HepG2 (cell line): Measurements from ENCODE around the gene GART. TPM values are rescaled to one million over a fixed set of nuclear protein-coding genes. Genes with fewer than 3 reads are reported as not detected.

Experiments used
- CENPX ChIP-seq: sonication (generic); formaldehyde crosslinking; IDR thresholded peaks from 2 replicates; pipeline ENCODE4 v1.9.0; 2021; ENCODE audit warnings: mild to moderate bottlenecking, missing genetic modification reagents, moderate library complexity
- FOXA3 ChIP-seq: IDR thresholded peaks from 2 replicates; pipeline ENCODE4 v1.6.1; 2016; ENCODE audit warnings: missing genetic modification reagents, missing compliant biosample characterization
- GABPB1 ChIP-seq: IDR thresholded peaks from 2 replicates; pipeline ENCODE4 v1.6.1; 2016; ENCODE audit warnings: mild to moderate bottlenecking, missing genetic modification reagents, moderate library complexity, missing compliant biosample characterization
- HES4 ChIP-seq: sonication (generic); formaldehyde crosslinking; IDR thresholded peaks from 2 replicates; pipeline ENCODE4 v1.9.0; 2021; ENCODE audit warnings: mild to moderate bottlenecking, missing genetic modification reagents, borderline replicate concordance
- KDM2A ChIP-seq: sonication (generic); formaldehyde crosslinking; IDR thresholded peaks from 2 replicates; pipeline ENCODE4 v1.4.0; 2020; ENCODE audit warnings: low read depth, missing genetic modification reagents, borderline replicate concordance
- PITX1 ChIP-seq: sonication (generic); formaldehyde crosslinking; IDR thresholded peaks from 2 replicates; pipeline ENCODE4 v1.5.1; 2020; ENCODE audit warnings: mild to moderate bottlenecking, missing genetic modification reagents
- RAD51 ChIP-seq: fragments of 450-650 bp; IDR thresholded peaks from 2 replicates; pipeline ENCODE4 v1.6.1; 2016; ENCODE audit warnings: borderline replicate concordance
- ZNF143 ChIP-seq: sonication (generic); formaldehyde crosslinking; IDR thresholded peaks from 2 replicates; pipeline ENCODE4 v1.4.0; 2020; ENCODE audit warnings: missing genetic modification reagents
- ZNF337 ChIP-seq: sonication (generic); formaldehyde crosslinking; IDR thresholded peaks from 2 replicates; pipeline ENCODE4 v1.5.1; 2020; ENCODE audit warnings: missing genetic modification reagents, low read depth, mild to moderate bottlenecking, borderline replicate concordance
- ZNF431 ChIP-seq: sonication (generic); formaldehyde crosslinking; IDR thresholded peaks from 2 replicates; pipeline ENCODE4 v1.9.0; 2022; ENCODE audit warnings: missing genetic modification reagents, low read depth, mild to moderate bottlenecking, borderline replicate concordance
- ZNF570 ChIP-seq: sonication (generic); formaldehyde crosslinking; IDR thresholded peaks from 2 replicates; pipeline ENCODE4 v1.4.0; 2020; ENCODE audit warnings: mild to moderate bottlenecking, missing genetic modification reagents, borderline replicate concordance
- ZNF629 ChIP-seq: sonication (generic); formaldehyde crosslinking; conservative IDR thresholded peaks from 2 replicates; pipeline ENCODE4 v1.5.0; 2020; ENCODE audit warnings: missing genetic modification reagents
- ZNF672 ChIP-seq: sonication (generic); formaldehyde crosslinking; IDR thresholded peaks from 2 replicates; pipeline ENCODE4 v1.8.1; 2022; ENCODE audit warnings: missing genetic modification reagents
- polyA plus RNA-seq, 8 experiments: library from polyadenylated mRNA; depleted of rRNA in 3 of 8; stranded (reverse) in 7 of 8; unstranded in 1 of 8; fragments of >200 nt; fragmentation: Illumina TruSeq in 4 of 8; extraction: Trizol in 4 of 8; gene quantifications; 2 replicates each; pipeline versions ENCODE4 v1.2.1 to v1.2.3, GENCODE V29; 2011 to 2016; ENCODE audit warnings: low read depth in 4 of 8, missing spikeins in 1 of 8, mixed read lengths in 1 of 8; ENCODE audit not compliant: insufficient read depth in 1 of 8
- total RNA-seq, 5 experiments: library from RNA; depleted of rRNA; stranded (reverse); fragments of >200 nt; fragmentation: Illumina TruSeq; extraction: Trizol; gene quantifications; 2 replicates each; pipeline ENCODE4 v1.2.3, GENCODE V29; 2016; ENCODE audit warnings: low read depth in 1 of 5
- TF ChIP-seq, protein P1 (sequence below): IDR thresholded peaks from 2 replicates; pipeline ENCODE4 v1.6.1; 2018; ENCODE audit warnings: missing genetic modification reagents
- TF ChIP-seq, protein P2 (sequence below): IDR thresholded peaks from 2 replicates; pipeline ENCODE4 v1.6.1; 2016; ENCODE audit warnings: missing compliant biosample characterization, missing genetic modification reagents, borderline replicate concordance
- TF ChIP-seq, protein P3 (sequence below): sonication (generic); formaldehyde crosslinking; IDR thresholded peaks from 2 replicates; pipeline ENCODE4 v1.5.0; 2020; ENCODE audit warnings: mild to moderate bottlenecking, missing genetic modification reagents
- TF ChIP-seq, protein P4 (sequence below): sonication (generic); formaldehyde crosslinking; IDR thresholded peaks from 2 replicates; pipeline ENCODE4 v1.4.0; 2020; ENCODE audit warnings: mild to moderate bottlenecking, missing genetic modification reagents, borderline replicate concordance
- TF ChIP-seq, protein P5 (sequence below), 2 experiments: IDR thresholded peaks; 2 replicates each; pipeline ENCODE4 v1.6.1; 2011 to 2012; ENCODE audit warnings: low read length in 2 of 2, borderline replicate concordance in 1 of 2, low read depth in 1 of 2, mild to moderate bottlenecking in 1 of 2, moderate library complexity in 1 of 2

GART gene
- total and polyA plus RNA-seq, 2 of the 13 experiments (the other 11 are each of a cell fraction or from before 2014, with no cell fraction given) = 17.9 to 109 TPM

DNA sequence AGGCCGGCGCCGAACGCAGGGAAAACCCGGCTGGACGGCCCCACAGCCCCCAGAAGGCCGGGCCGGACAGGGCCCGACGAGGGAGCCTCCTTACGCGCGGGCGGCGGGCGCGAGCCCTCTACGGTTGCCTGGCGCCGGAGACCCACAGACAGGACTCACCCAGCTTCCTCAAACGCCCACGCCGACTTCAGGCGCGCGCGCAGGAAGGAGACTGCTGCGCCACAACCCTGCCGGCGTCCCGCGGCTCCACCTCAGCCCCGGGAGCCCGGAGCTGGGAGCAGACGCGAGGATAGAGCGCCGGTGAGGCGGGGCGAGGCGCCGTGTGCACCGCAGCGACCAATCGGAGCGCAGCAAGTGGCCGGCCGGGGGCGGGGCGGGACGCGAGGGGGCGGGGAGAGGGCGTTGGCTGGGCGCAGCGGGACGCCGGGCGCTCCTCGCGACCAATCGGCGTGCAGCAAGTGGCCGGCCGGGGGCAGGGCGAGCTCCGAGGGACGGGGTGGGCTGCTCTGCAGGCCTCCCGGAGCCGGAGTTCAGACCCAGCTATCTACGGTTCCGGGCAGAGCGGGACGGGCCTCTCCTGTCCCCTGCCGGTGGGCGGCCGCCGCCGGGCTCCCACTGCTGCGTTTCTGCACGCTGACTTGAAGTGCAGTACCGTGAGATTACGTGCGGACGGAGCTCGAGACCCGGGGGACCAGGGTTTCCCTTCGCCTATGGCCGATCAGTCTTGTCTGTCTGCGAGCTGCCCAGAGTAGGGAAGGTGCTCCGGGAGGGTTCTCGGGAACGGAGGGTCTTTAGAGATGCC lies 62.0 kb downstream of the GART start, which contains the start of gene TMEM50B (continued):
- TF ChIP-seq, protein P1, sequence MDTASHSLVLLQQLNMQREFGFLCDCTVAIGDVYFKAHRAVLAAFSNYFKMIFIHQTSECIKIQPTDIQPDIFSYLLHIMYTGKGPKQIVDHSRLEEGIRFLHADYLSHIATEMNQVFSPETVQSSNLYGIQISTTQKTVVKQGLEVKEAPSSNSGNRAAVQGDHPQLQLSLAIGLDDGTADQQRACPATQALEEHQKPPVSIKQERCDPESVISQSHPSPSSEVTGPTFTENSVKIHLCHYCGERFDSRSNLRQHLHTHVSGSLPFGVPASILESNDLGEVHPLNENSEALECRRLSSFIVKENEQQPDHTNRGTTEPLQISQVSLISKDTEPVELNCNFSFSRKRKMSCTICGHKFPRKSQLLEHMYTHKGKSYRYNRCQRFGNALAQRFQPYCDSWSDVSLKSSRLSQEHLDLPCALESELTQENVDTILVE = peak; percentile 97
- TF ChIP-seq, protein P2, sequence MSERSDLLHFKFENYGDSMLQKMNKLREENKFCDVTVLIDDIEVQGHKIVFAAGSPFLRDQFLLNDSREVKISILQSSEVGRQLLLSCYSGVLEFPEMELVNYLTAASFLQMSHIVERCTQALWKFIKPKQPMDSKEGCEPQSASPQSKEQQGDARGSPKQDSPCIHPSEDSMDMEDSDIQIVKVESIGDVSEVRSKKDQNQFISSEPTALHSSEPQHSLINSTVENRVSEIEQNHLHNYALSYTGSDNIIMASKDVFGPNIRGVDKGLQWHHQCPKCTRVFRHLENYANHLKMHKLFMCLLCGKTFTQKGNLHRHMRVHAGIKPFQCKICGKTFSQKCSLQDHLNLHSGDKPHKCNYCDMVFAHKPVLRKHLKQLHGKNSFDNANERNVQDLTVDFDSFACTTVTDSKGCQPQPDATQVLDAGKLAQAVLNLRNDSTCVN = no peak; the same call in 1 of the 2 replicates
- TF ChIP-seq PITX1 (CRISPR knock-in tag) = no peak
- TF ChIP-seq ZNF143 (CRISPR knock-in tag) = no peak
- no peak; the same call in 1 of the 2 replicates for TF ChIP-seq ZNF431
- TF ChIP-seq RAD51 = no peak
- peak; percentile 91 for TF ChIP-seq KDM2A (CRISPR knock-in tag)
- no peak for TF ChIP-seq ZNF570
- TF ChIP-seq GABPB1 = peak; percentile 77
- TF ChIP-seq ZNF672 (CRISPR knock-in tag) = peak; percentile 47; the same call in 1 of the 2 replicates
- no peak for TF ChIP-seq ZNF629
- TF ChIP-seq, protein P3, sequence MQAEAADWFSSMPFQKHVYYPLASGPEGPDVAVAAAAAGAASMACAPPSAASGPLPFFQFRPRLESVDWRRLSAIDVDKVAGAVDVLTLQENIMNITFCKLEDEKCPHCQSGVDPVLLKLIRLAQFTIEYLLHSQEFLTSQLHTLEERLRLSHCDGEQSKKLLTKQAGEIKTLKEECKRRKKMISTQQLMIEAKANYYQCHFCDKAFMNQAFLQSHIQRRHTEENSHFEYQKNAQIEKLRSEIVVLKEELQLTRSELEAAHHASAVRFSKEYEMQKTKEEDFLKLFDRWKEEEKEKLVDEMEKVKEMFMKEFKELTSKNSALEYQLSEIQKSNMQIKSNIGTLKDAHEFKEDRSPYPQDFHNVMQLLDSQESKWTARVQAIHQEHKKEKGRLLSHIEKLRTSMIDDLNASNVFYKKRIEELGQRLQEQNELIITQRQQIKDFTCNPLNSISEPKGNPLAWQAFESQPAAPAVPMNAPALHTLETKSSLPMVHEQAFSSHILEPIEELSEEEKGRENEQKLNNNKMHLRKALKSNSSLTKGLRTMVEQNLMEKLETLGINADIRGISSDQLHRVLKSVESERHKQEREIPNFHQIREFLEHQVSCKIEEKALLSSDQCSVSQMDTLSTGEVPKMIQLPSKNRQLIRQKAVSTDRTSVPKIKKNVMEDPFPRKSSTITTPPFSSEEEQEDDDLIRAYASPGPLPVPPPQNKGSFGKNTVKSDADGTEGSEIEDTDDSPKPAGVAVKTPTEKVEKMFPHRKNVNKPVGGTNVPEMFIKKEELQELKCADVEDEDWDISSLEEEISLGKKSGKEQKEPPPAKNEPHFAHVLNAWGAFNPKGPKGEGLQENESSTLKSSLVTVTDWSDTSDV (CRISPR knock-in tag) = no peak
- TF ChIP-seq ZNF337 (CRISPR knock-in tag) = peak; percentile 9; the same call in 1 of the 2 replicates
- TF ChIP-seq, protein P4, sequence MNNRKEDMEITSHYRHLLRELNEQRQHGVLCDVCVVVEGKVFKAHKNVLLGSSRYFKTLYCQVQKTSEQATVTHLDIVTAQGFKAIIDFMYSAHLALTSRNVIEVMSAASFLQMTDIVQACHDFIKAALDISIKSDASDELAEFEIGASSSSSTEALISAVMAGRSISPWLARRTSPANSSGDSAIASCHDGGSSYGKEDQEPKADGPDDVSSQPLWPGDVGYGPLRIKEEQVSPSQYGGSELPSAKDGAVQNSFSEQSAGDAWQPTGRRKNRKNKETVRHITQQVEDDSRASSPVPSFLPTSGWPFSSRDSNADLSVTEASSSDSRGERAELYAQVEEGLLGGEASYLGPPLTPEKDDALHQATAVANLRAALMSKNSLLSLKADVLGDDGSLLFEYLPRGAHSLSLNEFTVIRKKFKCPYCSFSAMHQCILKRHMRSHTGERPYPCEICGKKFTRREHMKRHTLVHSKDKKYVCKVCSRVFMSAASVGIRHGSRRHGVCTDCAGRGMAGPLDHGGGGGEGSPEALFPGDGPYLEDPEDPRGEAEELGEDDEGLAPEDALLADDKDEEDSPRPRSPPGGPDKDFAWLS (CRISPR knock-in tag) = no peak
- TF ChIP-seq, protein P5, sequence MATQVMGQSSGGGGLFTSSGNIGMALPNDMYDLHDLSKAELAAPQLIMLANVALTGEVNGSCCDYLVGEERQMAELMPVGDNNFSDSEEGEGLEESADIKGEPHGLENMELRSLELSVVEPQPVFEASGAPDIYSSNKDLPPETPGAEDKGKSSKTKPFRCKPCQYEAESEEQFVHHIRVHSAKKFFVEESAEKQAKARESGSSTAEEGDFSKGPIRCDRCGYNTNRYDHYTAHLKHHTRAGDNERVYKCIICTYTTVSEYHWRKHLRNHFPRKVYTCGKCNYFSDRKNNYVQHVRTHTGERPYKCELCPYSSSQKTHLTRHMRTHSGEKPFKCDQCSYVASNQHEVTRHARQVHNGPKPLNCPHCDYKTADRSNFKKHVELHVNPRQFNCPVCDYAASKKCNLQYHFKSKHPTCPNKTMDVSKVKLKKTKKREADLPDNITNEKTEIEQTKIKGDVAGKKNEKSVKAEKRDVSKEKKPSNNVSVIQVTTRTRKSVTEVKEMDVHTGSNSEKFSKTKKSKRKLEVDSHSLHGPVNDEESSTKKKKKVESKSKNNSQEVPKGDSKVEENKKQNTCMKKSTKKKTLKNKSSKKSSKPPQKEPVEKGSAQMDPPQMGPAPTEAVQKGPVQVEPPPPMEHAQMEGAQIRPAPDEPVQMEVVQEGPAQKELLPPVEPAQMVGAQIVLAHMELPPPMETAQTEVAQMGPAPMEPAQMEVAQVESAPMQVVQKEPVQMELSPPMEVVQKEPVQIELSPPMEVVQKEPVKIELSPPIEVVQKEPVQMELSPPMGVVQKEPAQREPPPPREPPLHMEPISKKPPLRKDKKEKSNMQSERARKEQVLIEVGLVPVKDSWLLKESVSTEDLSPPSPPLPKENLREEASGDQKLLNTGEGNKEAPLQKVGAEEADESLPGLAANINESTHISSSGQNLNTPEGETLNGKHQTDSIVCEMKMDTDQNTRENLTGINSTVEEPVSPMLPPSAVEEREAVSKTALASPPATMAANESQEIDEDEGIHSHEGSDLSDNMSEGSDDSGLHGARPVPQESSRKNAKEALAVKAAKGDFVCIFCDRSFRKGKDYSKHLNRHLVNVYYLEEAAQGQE (IDR thresholded peaks at IDR 0.05; ENCODE audit: borderline replicate concordance in 1 of 2, low read depth in 1 of 2, low read length in 2 of 2) = peak in 1 of 2 experiments; percentile 64; a peak in 1 of 4 replicates
- TF ChIP-seq HES4 = 0 out of 2 replicates have a peak, but pooled peaks have one; percentile 61
- TF ChIP-seq CENPX (CRISPR knock-in tag) = no peak
- no peak for TF ChIP-seq FOXA3 (CRISPR knock-in tag)
